Activated CD4-positive, alpha-beta T cell treated with anti-CD3 and anti-CD28 coated beads, Interleukin-2, amount 50 U/mL, for 1 hour (primary cell): ENCODE measurements around the gene FOXRED1.
A peak's percentile ranks its signal among the peaks of the same experiment; 100 is the strongest.
"Not testable (repeated sequence)": the region's sequence is repeated elsewhere in the genome, so short reads cannot be mapped to it uniquely, and the experiment has no call there.

ENCODE experiments used
- DNase-seq: peaks from one replicate; pipeline ENCODE4 v3.0.0-alpha.2; 2020

The FOXRED1 gene

DNA sequence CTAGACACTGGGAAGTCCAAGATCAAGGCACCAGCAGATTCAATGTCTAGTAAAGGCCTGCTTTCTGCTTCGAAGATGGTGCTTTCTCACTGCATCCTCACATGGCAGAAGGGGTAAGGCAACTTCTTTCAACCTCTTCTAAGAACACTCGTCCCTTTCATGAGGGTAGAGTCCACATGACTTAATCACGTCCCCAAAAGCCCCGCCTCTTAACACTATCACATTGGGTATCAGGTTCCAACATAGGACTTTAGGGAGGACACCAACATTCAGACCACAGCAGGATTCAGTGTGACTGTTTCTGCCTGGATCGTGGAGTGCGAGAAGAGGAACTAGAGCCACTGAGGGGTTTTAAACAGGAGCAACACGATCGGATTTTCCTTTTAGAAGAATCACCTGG lies 10.2 kb downstream of the FOXRED1 start:
- no peak for DNase-seq

DNA sequence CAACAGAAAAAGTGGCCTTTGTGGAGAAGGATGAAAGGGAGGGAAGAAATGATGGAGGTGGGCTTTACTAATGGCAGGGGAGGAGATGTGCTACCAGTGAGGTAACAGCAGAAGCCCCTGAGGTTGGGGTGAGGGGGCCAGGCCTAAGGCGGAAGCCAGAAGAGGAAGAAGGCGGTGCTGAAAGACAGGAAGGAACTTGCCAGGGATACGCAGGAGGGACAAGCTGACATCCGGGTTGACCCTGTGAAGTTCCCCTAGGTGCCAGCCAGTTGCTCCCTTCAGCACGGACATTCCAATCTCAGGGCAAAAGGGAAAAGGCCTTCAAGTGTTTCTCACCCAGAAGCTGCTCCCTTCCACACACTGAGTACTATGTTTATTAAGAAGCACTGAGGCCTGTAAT lies 11.6 kb downstream of the FOXRED1 start:
- no peak for DNase-seq

DNA sequence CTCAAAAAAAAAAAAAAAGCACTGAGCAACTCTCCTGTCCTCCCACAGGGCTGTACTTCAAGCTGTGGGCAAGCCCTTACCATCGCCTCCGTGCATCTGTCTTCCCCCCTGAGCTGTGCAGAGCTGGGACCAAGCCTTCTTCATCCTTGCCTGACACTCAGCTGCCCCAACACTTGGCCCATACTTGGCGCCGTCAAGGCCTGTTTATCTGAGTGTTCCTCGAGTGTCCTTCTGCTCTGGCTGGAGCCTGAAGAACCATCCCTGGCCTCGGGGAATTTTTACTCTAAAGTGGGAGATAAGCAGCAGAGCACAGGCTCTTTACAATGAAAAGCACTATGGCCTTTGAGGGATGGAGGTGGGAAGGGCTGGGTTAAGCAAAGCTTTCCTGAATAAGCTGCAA lies 12.3 kb downstream of the FOXRED1 start:
- DNase-seq = no peak

DNA sequence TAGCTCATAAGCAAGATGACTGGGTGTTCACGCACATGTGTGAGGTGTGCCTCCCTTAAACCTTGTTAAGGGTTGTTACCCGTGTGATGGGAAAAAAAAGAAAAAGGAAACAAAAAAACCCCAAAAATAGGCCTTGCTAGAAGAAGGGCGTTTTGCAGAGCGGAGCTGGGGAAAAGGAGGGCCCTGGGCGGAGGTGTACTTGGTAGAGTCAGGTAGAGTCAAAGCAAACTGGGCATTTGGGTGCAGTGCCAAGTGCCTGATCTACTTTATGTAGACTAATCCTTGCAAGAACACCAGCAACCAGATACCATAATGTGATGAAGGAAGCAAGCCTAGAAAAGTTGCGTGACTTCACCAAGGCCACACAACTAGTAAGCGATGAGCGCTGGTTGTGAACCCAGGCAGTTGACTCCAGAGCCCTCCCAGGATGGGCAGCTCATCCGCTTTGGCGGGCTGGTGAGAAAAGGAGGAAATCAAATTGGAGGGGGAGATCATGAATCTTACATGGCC lies 12.8 kb downstream of the FOXRED1 start:
- no peak for DNase-seq

DNA sequence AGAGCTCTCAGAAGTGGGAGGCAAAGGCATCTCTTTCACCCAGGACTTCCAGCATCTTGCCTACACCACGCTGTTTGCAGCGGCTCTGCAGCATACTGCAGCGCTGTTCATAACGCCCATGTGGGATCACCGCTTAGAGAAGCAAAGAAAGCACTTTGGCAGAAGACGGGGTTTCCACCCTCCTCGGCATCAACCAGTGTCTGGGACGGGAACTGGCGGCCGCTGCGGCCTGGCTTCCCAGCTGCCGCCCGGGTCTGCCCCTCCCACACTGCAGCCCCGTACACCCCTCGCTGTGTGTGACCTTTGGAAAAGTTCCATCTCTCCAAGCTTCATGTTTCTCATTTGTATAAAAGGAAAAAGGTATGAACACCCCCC lies 13.4 kb downstream of the FOXRED1 start:
- peak; percentile 36 for DNase-seq

DNA sequence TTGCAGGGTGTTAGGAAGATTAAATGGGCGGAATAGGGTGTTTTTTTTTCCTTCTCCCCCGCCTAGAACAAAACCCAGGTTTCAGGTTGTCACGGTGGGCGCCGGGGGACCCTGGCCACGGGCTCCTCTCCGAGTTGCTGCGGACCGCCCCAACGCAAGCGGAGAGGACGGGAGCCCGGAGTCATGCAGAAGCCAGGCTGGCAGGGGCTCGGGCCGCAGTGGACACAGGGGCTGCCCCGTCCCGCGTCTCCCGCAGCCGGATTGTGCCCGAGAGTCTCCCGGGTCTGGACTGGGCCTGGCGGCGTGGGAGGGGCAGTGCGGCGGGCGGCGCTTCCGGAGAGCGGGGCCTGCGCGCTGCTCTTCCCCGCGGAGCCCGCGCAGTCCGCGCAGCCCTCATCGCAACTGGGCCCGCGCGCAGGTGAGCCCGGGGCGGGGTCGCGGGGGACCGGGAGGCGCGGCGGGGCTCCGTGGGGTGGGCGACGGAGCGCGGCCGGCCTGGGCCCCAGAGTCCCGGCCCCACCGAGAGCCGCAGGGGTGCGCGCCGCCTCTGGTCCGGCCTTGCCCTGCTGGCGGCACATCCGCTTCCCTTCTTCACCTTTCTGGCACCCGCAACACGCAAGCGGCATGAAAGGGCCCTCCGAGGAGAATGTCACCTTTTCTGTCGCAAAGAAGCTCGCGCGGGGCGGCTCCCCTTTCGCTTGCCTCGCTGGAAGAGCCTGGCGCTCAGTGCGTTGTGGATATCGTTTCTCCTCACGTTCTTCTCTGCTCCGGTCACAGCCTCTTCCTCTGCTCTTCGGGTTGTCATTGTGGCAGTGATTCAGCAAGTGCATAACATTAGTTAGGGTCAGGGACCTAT lies 14.0 kb downstream of the FOXRED1 start, which contains the start of gene TIRAP:
TSS of gene TIRAP (plus strand) at position 358 of the 856 bp plus-strand sequence. CDS start 7,802 bp downstream, outside the sequence.
- peak; percentile 54 for DNase-seq

DNA sequence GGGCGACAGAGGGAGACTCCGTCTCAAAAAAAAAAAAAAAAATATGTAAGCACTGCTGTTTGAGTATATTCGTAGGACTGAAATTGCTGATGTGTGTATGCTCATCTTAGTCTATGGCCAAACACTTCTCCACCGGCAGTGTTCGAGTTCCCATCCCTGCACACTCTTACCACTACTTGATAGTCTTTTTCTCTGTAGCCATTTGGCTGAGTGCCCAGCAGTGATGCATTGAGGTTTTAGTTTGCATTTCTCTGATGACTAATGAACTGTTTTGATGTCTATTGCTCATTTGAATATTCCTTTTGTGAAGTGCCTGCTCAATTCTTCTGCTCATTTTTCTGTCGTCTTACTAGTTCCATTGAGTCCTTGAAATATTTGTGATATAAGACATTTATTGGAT lies 15.9 kb downstream of the FOXRED1 start:
- peak; percentile 83 for DNase-seq

DNA sequence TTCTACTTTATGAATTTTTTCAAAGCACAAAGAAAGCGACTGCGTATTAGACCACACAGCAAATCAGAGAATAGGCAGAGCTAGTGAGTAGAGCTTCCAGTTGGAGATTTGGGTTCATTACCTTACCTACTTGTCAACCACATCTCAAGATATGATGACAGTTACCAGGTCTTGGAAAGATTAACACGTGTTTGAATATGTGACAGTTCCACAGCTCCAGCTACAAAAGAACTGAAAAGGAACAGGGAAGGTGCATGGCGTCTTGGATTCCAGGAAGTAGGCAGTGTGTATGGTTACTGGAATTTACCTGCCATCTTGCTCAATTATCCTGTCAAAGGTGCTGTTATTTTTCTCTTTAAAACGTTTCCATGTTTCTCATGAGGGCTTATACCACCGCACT lies 19.3 kb downstream of the FOXRED1 start:
- DNase-seq = no peak

DNA sequence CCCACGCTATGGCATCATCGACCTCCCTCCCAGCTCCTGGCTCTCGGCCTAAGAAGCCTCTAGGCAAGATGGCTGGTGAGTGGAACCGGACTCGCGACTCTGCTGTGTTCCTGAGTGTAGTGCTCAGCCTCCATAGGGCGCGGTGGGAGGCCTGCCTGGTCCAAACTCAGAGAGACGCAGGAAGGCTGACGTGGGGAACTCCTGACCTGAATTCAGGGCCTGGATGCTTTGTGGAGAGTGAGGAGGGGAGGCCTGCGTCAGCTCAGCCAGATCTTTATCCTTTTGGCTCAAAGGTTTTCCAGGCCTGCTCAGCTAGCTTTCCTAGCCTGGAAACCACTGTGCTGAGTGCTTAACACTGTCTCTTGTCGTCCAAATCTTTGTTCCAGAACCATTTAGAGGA lies 21.9 kb downstream of the FOXRED1 start:
- no peak for DNase-seq

DNA sequence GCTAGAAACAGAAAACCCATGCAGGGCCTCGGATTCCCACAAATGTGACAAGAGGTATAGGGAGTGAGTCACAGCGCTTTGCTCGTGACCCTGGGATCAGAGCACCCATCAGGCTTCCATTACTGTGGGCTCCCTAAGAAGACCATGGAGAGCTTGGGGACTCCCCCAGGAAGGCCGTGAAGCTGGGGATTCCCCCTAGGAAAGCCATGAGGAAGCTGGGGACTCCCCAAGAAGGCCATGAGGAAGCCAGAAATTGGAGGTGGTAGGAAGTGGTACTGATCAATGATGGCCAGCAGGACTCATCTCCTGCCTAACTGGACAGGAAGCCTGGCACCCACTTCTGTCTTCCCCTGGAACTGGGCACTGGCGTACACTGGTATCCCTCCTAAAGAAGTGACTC lies 24.8 kb downstream of the FOXRED1 start:
- no peak for DNase-seq

DNA sequence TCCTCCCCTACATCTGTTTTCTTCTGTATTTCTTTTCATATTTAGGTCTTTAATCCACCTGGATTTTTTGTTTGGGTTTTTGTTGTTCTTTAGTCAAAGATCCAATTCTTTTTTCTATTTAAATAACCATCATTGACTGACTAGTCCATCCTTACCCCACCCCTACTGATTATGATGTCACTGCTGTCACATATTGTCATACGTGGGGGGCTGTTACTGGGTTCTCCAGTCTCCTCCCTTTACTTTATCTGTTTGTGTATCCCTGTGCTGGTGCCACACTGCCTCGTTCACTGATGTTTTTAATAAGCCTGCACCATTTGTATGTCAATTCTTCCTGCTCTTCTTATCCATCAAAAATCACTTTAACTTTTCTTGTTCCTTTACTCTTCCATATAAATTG lies 28.1 kb downstream of the FOXRED1 start:
- DNase-seq = no peak

DNA sequence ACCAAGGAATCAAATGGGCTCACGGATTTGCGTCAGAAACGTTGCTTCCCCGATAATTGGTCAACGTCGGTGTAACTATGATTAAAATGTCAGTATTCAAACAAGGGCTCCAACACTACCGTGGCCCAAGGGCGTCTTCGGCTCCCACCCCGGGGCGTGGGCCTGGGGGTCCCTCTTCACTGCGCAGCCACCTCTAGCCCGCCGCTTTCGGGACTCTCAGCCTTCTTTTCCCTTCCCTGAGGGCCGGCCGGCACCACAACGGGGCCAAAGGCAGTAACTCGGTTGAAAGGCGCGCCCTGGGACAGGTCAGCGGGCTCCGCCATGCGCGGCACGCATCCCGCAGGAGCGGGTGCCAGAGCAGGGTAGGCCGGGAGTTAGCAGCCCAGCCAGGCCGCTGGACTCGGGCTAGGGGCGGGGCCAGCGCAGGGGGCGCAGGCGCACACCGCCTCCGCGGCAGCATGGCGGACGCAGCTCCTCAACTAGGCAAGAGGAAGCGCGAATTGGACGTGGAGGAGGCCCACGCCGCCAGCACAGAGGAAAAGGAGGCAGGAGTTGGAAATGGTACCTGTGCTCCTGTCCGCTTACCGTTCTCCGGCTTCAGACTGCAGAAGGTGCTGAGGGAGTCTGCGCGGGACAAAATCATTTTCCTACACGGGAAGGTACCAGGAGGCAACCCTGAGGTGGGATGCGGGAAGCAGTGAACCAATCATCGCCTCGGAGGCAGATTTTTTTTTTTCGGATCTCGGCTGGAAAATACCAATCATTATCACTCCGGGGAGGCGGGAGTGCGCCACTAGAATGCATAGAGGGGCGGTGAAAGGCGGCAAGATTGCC lies 34.9 kb downstream of the FOXRED1 start, which contains the start of gene DCPS:
TSS of gene DCPS (plus strand) at position 438 of the 834 bp plus-strand sequence. CDS start at position 459, 21 bp downstream.
- DNase-seq = peak; percentile 80

DNA sequence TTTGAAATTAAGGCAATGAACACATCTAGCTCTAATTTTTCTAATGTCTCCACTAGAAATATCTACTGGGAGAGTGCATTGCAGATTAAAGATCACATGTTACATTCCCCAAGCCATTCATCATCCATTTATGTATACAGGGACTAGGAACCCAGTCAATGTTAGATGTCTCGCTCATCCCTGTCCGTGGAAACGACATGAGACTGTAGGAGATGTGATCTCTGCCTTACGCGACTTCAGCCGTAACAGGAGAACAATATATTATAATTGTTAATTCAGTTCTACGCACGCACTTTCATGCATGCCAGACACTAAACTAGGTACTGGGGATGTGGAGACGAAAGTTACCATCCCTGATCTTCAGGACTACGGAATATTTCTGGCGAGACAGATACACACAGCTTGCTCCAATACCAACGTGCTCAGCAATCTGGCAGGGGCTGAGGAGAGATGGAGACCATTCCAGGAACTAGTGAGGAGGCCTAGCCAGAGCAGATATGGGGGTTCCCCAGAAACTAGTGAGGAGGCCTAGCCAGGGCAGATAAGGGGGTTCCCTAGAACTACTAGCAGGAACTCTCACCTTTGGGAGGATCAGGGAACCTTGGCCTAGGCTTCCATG lies 35.6 kb downstream of the FOXRED1 start:
- DNase-seq = no peak

DNA sequence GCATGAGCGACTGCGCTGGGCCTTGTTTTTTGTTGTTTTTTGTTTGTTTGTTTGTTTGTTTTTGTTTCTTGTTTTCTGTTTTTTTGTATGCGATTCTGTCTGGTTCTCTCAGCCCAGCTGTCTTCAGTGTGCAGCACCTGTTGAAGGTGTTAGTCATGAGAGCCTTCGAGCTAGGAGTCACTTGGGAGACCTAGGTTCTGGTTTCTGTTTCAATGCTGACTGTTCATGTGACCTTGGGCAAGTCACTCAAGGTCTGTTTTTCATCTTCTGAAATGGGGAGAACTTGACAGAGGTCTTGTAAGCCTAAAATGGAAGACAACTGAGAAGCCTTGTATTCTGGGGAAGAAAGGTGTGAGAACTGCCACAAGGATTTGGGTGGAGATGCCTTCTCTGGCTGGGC lies 36.7 kb downstream of the FOXRED1 start:
- no peak for DNase-seq

DNA sequence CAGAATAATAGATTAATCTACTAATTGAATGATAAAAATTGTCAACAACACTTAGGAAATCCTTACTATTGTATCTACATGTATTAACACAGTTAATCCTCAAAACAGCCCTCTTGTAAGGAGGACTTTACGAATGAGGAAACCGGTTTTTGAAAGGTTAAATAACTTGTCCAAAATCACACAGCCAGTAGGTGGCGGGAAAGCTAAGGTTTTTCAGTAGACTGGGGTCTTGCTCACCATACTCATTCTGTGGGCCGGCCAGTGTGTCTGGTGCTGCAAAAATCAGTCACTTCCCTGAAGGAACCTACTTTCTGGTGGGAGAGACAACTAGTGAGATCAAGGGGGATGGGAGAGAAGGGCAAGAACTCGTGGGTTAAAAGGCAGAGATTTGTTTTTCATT lies 38.8 kb downstream of the FOXRED1 start:
- no peak for DNase-seq

DNA sequence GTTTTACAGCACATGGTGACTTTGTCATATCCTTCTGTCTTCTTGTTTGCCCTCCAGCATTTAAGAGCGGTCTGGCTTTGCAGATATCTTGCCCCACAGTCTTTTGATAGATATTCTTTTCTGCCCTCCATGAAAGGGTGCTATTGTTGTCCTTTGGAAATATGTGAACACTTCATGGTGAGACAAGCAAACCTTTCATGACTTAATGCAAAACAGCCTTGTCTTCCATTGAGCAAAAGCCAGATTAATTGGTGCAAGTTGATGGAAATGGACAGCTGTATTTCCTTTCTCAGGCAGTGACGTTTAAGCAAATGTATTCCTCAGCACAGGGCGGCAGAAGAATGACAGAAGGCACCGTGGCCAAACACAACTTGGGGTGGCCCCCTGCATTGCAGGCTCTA lies 39.3 kb downstream of the FOXRED1 start:
- no peak for DNase-seq

DNA sequence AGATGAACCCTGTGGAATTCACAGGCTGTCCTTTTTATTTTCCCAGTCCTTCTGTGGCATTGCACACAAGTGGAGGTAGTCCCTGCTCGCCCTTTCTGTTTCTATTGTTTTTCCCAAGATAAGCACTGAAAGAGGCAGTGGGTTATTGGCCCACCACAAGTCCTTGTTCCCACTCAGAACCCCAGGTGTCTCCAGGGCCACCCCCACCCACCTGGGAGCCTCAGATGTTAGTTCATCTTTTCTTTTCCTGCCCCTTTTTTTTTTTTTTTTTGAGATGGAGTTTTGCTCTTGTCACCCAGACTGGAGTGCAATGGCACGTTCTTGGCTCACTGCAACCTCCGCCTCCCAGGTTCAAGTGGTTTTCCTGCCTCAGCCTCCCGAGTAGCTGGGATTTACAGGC lies 39.8 kb downstream of the FOXRED1 start:
- DNase-seq = not testable (repeated sequence)

DNA sequence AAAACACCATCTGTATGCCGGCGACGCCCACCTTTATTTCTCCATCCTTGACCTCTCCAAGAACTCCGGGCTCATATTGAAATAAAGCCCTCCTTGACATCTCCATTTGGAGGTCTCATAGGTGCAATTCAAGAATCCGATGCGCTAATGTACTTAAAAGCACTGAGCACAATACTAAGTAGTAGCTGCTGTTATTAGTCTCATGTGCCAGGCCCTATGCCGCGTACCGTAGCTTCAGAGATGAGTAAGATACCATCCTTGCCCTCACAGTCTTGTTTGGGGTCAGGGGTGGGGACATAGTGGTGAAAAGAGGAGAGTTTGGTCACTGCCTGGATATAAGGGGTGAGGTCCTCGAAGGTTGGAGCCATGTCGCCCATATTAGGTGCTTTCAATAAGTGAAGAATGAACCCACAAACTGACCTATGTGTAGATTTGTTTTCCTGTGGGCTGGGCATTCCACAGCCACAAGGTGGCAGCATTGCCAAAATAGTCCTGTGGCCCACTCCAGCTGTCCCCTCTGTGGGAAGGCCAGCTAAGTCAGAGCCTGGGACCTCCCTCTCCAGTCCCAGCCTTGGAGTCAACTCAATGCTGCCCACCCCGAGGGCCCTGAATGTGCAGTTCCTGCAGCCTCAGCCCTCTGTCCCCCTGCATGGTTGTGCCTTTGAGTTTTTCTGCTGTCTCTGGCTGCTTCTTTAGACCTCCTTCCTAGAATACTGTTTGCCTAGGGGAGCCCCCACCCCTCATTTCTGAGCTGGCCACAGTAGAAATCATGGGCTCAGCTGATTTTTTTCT lies 41.4 kb downstream of the FOXRED1 start:
- peak; percentile 50 for DNase-seq

DNA sequence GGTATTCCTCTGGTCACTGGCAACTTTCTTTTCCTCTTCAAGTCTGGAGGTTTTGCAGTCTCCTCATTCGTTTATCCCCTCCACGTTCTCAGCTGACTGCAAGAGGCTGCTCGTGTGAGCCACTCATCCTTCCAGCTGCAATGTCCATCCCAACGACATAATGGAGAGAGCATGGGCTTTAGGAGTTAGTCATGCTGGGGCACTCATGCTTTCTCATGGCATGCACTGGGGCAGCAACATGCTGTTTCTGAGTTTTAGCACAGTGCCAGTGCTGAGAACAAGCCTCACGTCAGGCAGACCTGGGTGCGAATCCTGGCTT lies 42.0 kb downstream of the FOXRED1 start:
- no peak for DNase-seq

DNA sequence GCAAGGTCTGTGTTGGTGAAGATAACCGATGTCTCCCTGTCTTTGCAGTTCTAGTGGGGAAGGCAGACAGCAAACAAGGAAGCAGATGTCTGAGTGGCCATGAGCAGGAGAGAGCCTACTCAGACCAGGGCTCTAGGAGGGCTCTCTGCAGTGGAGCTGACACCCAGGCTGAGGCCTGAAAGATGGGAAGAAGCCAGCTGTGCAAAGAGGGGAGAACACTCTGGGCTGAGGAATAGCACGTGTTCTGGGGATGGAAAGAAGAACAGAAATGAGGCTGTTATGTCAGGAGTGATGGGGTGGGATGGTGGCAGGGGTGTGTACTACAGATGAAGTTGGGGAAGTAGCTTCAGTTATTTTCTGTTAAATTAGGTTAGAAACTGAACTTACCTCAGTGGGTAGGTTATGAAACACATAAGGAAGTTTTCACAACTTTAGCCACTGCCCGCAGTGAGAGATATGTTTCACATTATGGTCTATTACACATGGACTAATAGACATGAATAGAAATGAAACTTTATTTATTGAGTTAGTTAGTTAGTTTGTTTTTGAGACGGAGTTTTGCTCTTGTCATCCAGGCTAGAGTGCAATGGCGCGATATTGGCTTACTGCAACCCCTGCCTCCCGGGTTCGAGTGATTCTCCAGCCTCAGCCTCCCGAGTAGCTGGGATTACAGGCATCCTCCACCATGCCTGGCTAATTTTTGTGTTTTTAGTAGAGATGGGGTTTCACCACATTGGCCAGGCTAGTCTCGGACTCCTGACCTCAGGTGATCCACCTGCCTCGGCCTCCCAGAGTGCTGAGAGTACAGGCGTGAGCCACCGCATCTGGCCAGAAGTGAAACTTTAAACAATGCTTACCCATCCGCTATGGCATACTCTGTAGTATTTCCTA lies 42.7 kb downstream of the FOXRED1 start:
- no peak for DNase-seq

DNA sequence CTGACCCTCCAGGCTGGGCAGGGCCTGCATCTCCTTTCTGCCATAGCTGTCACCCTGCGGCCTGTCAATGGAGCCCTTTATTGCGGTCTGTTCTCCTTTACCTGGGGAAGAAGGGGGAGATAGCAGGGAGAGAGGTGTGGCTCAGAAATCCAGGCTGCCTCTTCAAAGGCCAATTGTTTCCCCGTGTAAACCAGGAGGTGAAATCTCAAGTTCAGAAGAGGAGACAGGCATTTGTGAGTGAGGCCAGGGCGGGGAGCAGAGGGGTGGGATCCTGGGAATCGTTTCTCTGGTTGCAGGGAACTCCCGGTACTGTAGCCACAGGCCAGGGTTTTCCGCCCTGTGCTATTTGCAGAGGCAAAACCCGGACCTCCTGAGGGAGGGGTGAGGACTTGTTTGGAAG lies 44.0 kb downstream of the FOXRED1 start:
- DNase-seq = no peak

DNA sequence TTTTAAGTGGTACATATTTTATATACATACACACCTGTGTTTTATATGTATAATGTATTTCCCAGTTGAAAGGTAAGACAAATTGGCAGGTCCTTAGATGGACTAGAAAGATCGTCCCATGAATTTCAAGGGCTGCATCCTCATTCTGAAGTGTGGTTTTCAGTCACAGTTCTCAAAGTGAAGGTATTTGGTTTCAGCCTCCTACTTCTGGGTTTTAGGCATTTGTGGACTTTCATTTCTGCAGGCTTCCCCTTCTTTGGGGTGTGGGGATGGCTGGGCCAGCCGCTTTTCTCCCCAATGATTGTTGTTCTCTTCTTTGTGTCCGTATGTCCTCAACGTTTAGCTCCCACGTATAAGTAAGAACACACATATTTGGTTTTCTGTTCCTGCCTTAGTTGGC lies 44.9 kb downstream of the FOXRED1 start:
- no peak for DNase-seq
